Right lobe of liver (tissue), 6 donors: ENCODE measurements around the gene B3GNT5. TPM values are rescaled to one million over a fixed set of nuclear protein-coding genes. Genes with fewer than 3 reads are reported as not detected.

Experiments used
- ATAC-seq, 4 donors: fragments of 200-7000 bp; cut with Tn5 transposase; one replicate each; pipeline ENCODE4 v1.9.1; 2020; ENCODE audit warnings: mild to moderate bottlenecking in 4 of 4, moderate library complexity in 4 of 4
- DNase-seq, 3 donors: peaks; one replicate each; pipeline ENCODE4 v3.0.0-alpha.2; 2020
- H3K27ac ChIP-seq, 3 donors: fragments of 200-600 bp; one replicate each; pipeline ENCODE4 v1.8.0; 2022
- H3K27me3 ChIP-seq, 2 donors: fragments of 200-600 bp; one replicate each; pipeline ENCODE4 v1.8.0; 2022
- H3K36me3 ChIP-seq, 4 donors: fragments of 200-600 bp; sonication (generic) in 1 of 4; one replicate each; pipeline versions ENCODE4 v1.5.1 to v1.8.0; 2017 to 2022; ENCODE audit warnings: control low read depth in 1 of 4
- H3K4me1 ChIP-seq, 4 donors: fragments of 200-600 bp; sonication (generic) in 1 of 4; one replicate each; pipeline versions ENCODE4 v1.5.1 to v1.8.0; 2017 to 2022; ENCODE audit warnings: control low read depth in 1 of 4
- H3K4me3 ChIP-seq, 3 donors: fragments of 200-600 bp; one replicate each; pipeline ENCODE4 v1.8.0; 2022
- H3K9me3 ChIP-seq, 4 donors: fragments of 200-600 bp; sonication (generic) in 1 of 4; one replicate each; pipeline versions ENCODE4 v1.5.1 to v1.8.0; 2017 to 2022; ENCODE audit warnings: control low read depth in 1 of 4
- POLR2A ChIP-seq: fragments of 450-650 bp; IDR thresholded peaks from one replicate; pipeline ENCODE4 v1.6.1; 2017; ENCODE audit warnings: antibody characterized with exemption, mild to moderate bottlenecking
- WGBS: methylation state at CpG from one replicate; pipeline ENCODE4 v1.1.6; 2018; ENCODE audit warnings: low coverage, low lambda C conversion rate; ENCODE audit not compliant: insufficient coverage; ENCODE audit errors: missing lambda C conversion rate; 5-methylcytosine and 5-hydroxymethylcytosine counted together
- intact Hi-C, 2 donors: fragments of 100-400 bp; cut with DNase I; formaldehyde crosslinking; loops; one replicate each; pipeline versions ENCODE4 v1.11.2 to v1.14.1; 2022
- total RNA-seq, 6 experiments: library from RNA; depleted of rRNA in 2 of 6; stranded (reverse); fragments of >200 nt in 2 of 6; fragmentation: NEBNext Ultra II Directional in 3 of 6; extraction: Animal tissue kit (Norgen Biotek cat#: 25700) in 3 of 6; gene quantifications; one replicate each; pipeline versions ENCODE4 v1.1.0 to v1.2.4, GENCODE V29; 2016 to 2023
- TF ChIP-seq, protein P1 (sequence below), 4 donors: fragments of 200-600 bp in 3 of 4; fragments of 450-650 bp in 1 of 4; IDR thresholded peaks; one replicate each; pipeline versions ENCODE4 v1.5.1 to v1.8.0; 2016 to 2022; ENCODE audit warnings: antibody characterized with exemption in 4 of 4, mild to moderate bottlenecking in 2 of 4
- donor health status: DM: no; HTN: yes; CAD: no.
- donor health status: DM: no; HTN: no; CAD: no.
- donor health status: DM: no; HTN: no; CAD: no.
- donor health status: DM: no; HTN: yes; CAD: no.
- donor health status: DM: no; HTN: yes; CAD: no.

The B3GNT5 gene
- total RNA-seq, 6 experiments from 2014 or later = 0.27 to 12.5 (median 5.5) TPM

DNA sequence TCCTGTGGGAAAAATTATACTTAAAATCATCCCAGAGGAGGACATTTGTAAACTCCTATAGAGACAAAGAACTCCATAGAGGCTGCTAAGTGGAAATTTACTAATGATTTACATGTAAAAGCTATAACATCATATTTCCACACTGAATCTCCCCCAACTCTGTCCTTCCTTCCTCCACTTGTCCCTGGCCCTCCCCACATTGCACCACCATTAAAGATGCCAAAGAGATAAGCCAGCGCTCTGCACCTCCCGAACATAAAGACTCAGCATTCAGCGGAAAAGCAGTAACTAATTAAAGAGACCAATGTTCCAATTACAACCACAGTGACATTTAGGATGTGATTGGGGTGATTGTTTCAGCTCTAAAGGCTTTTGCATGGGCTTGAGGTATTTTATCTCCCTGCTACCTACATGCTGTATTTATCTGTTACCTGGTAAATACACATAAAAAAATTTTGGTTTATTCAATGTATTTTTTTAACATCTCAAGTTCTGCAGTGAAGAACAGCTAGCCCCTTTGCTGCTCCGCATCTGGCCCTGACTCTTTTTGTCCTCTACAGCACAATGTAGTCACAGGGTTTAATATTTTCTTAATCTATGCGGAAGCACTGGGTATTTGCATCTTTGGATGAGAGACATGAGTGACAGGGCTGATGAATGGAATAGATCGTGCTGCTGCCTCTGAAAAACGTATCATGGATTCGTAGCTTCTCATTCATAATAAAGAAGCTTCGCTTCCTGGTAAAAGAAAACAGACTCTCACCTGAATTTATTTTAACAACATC, 35.3 kb upstream of the B3GNT5 start:
- Histone ChIP-seq H3K4me1 (no peaks in the 10 kb centered on the region), H3K36me3 (no peaks in the 10 kb centered on the region), H3K27me3 (no peaks in the 10 kb centered on the region), H3K9me3 (no peaks in the 10 kb centered on the region), H3K27ac (no peak overlapping the region), H3K4me3 (no peak overlapping the region)
- 80% methylated on average over 9 of the region's 9 CpGs for WGBS
- intact Hi-C loops = no loop called here
- no peak for DNase-seq
- TF ChIP-seq POLR2A = no peak
- no peak for ATAC-seq

DNA sequence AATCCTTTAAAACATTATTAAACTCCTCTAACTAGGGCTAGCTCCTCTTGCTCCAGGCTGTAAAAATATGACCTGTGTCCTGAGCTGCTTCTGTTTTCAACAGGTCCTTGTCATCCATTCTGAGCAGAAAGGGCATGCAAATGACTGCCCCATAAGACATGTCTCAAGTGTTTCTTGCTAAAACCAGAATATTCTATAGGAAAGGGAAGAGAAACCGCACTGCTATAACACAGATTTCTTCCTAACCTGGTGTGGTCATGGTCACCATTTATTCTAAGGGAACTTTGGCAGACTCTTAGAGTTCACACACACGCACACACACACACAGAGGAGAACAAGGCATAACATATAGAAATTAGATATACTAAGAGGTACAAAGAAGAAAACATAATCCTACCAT, 34.2 kb upstream of the B3GNT5 start:
- 51% methylated on average over 2 of the region's 2 CpGs for WGBS
- intact Hi-C loops = no loop called here
- Histone ChIP-seq H3K27me3 (no peaks in the 10 kb centered on the region), H3K4me1 (no peaks in the 10 kb centered on the region), H3K9me3 (no peaks in the 10 kb centered on the region), H3K27ac (no peak overlapping the region), H3K4me3 (no peak overlapping the region), H3K36me3 (no peaks in the 10 kb centered on the region)
- TF ChIP-seq, protein P1, sequence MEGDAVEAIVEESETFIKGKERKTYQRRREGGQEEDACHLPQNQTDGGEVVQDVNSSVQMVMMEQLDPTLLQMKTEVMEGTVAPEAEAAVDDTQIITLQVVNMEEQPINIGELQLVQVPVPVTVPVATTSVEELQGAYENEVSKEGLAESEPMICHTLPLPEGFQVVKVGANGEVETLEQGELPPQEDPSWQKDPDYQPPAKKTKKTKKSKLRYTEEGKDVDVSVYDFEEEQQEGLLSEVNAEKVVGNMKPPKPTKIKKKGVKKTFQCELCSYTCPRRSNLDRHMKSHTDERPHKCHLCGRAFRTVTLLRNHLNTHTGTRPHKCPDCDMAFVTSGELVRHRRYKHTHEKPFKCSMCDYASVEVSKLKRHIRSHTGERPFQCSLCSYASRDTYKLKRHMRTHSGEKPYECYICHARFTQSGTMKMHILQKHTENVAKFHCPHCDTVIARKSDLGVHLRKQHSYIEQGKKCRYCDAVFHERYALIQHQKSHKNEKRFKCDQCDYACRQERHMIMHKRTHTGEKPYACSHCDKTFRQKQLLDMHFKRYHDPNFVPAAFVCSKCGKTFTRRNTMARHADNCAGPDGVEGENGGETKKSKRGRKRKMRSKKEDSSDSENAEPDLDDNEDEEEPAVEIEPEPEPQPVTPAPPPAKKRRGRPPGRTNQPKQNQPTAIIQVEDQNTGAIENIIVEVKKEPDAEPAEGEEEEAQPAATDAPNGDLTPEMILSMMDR (IDR thresholded peaks at IDR 0.05) = no peak
- TF ChIP-seq POLR2A = no peak
- ATAC-seq = no peak
- DNase-seq = no peak

DNA sequence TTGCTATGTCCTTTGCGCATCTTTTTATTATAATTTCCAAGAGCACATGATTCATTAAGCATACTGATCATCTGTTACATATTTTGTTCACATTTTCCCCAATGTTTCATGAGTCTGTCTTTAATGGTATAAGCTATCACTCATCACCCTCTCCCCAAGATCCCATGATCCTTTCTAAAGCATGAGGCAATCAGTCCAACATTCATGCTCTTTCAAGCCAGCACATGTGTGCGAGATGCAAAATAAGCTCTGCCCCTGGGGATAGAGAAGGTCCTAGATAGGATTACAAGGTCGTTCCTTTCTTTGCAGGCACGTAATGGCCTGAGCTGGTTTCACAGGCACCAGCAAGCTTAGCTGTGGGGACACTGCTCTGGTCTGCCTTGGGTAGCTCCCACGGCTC, 32.2 kb upstream of the B3GNT5 start:
- no peak for DNase-seq
- no peaks in the 10 kb centered on the region for H3K27me3 ChIP-seq
- no peaks in the 10 kb centered on the region for H3K4me1 ChIP-seq
- H3K27ac ChIP-seq = no peak overlapping the region
- H3K36me3 ChIP-seq = no peaks in the 10 kb centered on the region
- no peak for ATAC-seq
- TF ChIP-seq, protein P1 (IDR thresholded peaks at IDR 0.05) = no peak
- TF ChIP-seq POLR2A = no peak
- H3K9me3 ChIP-seq = no peaks in the 10 kb centered on the region
- no peak overlapping the region for H3K4me3 ChIP-seq
- intact Hi-C loops = no loop called here
- WGBS = 72% methylated on average over 5 of the region's 5 CpGs

DNA sequence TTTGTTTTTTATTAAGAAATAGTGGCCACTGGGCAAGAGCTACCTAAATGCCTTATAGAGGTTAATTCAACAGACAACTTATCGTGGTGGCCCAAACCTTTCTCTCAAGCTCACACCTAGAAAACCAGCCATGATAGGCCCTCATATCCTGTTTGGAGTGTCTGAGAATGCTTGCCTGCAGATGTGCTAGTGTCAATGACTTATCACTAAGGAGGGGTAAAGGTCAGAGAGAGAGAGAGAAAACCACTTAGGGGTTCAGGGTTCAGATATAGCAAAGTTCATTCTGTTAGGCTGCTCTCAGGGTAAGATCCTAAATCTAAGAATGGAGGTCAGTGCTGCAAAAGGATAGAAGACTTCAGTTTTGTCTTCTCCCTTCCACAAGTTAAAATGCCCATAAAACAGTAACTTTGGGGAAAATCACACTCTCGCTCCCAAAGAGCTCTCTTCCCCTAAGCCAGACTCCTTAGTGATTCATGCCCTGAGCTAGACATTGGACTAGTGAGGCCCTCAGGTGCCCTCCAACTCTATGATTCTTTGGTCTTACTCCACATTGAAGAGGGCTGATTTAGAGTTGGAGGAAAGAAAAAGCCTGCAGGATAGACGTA, 30.3 kb upstream of the B3GNT5 start:
- TF ChIP-seq POLR2A = no peak
- TF ChIP-seq, protein P1 (IDR thresholded peaks at IDR 0.05) = no peak
- intact Hi-C loops = no loop called here
- Histone ChIP-seq H3K9me3 (no peaks in the 10 kb centered on the region), H3K27ac (no peak overlapping the region), H3K36me3 (no peaks in the 10 kb centered on the region), H3K4me3 (no peak overlapping the region), H3K27me3 (no peaks in the 10 kb centered on the region), H3K4me1 (no peaks in the 10 kb centered on the region)
- 88% methylated on average over 2 of the region's 3 CpGs for WGBS
- no peak for DNase-seq
- no peak for ATAC-seq

DNA sequence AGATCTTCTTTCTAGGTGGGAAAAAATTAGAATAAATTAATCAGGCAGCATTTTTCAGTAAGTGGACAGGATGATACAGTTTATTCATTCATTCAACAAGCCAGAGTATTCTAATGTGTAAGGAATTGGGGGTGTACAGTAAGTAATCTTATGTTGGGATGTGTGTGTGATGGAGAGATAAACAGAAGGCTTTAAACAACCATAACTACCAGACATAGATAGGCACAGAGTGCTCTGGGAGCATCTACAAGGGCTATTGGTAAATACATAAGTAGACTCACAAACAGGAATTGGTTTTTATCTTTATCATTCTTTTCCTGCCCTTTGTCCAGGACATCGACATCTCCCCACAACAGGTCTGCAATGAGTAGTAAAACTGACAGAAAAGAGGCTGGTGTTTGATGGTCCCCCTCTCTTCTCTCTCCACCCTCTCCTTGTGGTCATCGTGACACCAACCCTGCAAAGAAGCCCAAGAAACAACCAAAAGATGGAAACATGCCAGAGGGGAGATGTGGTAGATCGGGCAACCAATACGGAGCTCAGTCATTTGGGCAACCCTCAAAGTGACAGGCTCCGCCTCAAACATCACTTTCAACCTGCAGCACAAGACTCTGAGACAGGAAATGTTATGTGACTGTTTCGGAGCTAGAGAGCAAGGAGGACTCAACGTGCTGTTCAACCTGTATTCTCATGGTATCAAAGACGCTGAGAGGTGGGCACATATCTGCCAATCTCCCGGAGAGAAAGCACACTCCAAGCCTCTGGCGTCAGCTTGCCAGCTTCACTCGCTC, 28.7 kb upstream of the B3GNT5 start:
- no peaks in the 10 kb centered on the region for H3K4me1 ChIP-seq
- H3K36me3 ChIP-seq = no peaks in the 10 kb centered on the region
- no peaks in the 10 kb centered on the region for H3K9me3 ChIP-seq
- ATAC-seq = no peak
- WGBS = 50% methylated on average over 8 of the region's 11 CpGs
- no peak overlapping the region for H3K4me3 ChIP-seq
- TF ChIP-seq POLR2A = no peak
- TF ChIP-seq, protein P1 (IDR thresholded peaks at IDR 0.05) = no peak
- H3K27me3 ChIP-seq = no peaks in the 10 kb centered on the region
- H3K27ac ChIP-seq = no peak overlapping the region
- no peak for DNase-seq
- intact Hi-C loops = no loop called here
